ENCODE data around the gene ASIC4. TPM values are rescaled to one million over a fixed set of nuclear protein-coding genes. Genes with fewer than 3 reads are reported as not detected.
A peak's percentile ranks its signal among the peaks of the same experiment; 100 is the strongest.

ASIC4 gene
- total and polyA plus RNA-seq, 2 of the 8 experiments (the other 6 are each of a cell fraction or from before 2014, with no cell fraction given): 0.12 to 0.22 TPM

- no peak overlapping the region for H2AFZ ChIP-seq (ENCODE audit: low read length)
- WGBS, 2 experiments (ENCODE audit: extremely low coverage in 1 of 2, insufficient coverage in 1 of 2, insufficient read length in 1 of 2, insufficient replicate concordance in 2 of 2, low coverage in 1 of 2, low lambda C conversion rate in 2 of 2, missing lambda C conversion rate in 1 of 2): 14% methylated on average over 8 of the region's 8 CpGs; no CpG with 5 or more reads in 1 of the 2 experiments
- H3K4me3 ChIP-seq (ENCODE audit: extremely low read depth in 1 of 4, insufficient read depth in 2 of 4, low read depth in 3 of 4, low read length in 4 of 4): peak overlapping the region in 1 of 4 experiments; percentile 11; a peak in 3 of 8 replicates
- H4K91ac ChIP-seq (replicated peaks; ENCODE audit: insufficient read length, low read length): peak overlapping the region; percentile 62
- no peaks in the 10 kb centered on the region for H3K79me2 ChIP-seq (ENCODE audit: control insufficient read depth in 1 of 2, insufficient read depth in 2 of 2, low read length in 2 of 2)
- H3K4me2 ChIP-seq (ENCODE audit: insufficient read depth in 1 of 2, low read depth in 2 of 2, low read length in 2 of 2): peak overlapping the region; percentile 37 to 54
- peak overlapping the region; percentile 7; the same call in 1 of the 2 replicates for H2AK5ac ChIP-seq (ENCODE audit: low read depth, low read length)
- no peaks in the 10 kb centered on the region for H4K20me1 ChIP-seq (replicated peaks in 1 of 2; ENCODE audit: control insufficient read depth in 1 of 2, insufficient read depth in 2 of 2, low read length in 2 of 2)
- ChIA-PET POLR2A (ENCODE audit: partially characterized antibody) (interaction anchor here (0.7 to 19.9 kb wide), 20 partner anchors 9 to 108 kb away, joined by 3 to 216 read pairs (median 4); partner anchors contain the start of genes ASIC4 and GMPPA), CTCF (ENCODE audit: partially characterized antibody) (interaction anchor here (0.9 to 113.1 kb wide), 6 partner anchors 3 to 156 kb away, joined by 3 to 7248 read pairs (median 40); partner anchors contain the start of genes ASIC4, CHPF, DES and GMPPA)
- H3K4ac ChIP-seq (replicated peaks; ENCODE audit: insufficient read length, low read depth, low read length): peak overlapping the region; percentile 64
- no peak overlapping the region for H3K14ac ChIP-seq (ENCODE audit: insufficient read length)
- peaks cover 6 to 39% (median 29%) of the 10 kb centered on the region in 4 experiments for H3K4me1 ChIP-seq (replicated peaks in 1 of 4; ENCODE audit: control insufficient read depth in 3 of 4, insufficient read depth in 4 of 4, low read length in 3 of 4)
- no peak overlapping the region for H3K23ac ChIP-seq (ENCODE audit: insufficient read length)
- H3K9me3 ChIP-seq (ENCODE audit: insufficient read depth in 2 of 2, low read depth in 1 of 2, low read length in 1 of 2): no peaks in the 10 kb centered on the region
- no peak overlapping the region for H3K56ac ChIP-seq (replicated peaks; ENCODE audit: insufficient read length, low read depth, low read length)
- H3K18ac ChIP-seq (ENCODE audit: extremely low read depth, low read length): peak overlapping the region; percentile 95
- peak overlapping the region; percentile 32 for H4K5ac ChIP-seq (ENCODE audit: insufficient read length, low read depth, low read length)
- no peaks in the 10 kb centered on the region; a peak in 1 of 8 replicates for H3K36me3 ChIP-seq (ENCODE audit: control insufficient read depth in 2 of 4, insufficient read depth in 4 of 4, low read length in 3 of 4)
- H3K27ac ChIP-seq (ENCODE audit: low read depth, low read length): no peak overlapping the region
- no peaks in the 10 kb centered on the region for H3K79me1 ChIP-seq (ENCODE audit: low read depth, low read length)
- DNase-seq (ENCODE audit: low read depth in 1 of 2, low spot score in 2 of 2) (no peak), FAIRE-seq (no peak)
- no peak overlapping the region for H2BK20ac ChIP-seq (ENCODE audit: low read length)
- H2BK15ac ChIP-seq (ENCODE audit: low read length): no peak overlapping the region
- peaks cover 8% of the 10 kb centered on the region; the same call in 1 of the 2 replicates for H3K23me2 ChIP-seq (ENCODE audit: low read depth, low read length)
- peak overlapping the region; percentile 85; the same call in 1 of the 2 replicates for H2BK12ac ChIP-seq (ENCODE audit: low read depth, low read length)
- peaks cover 20 to 49% (median 36%) of the 10 kb centered on the region in 4 experiments for H3K27me3 ChIP-seq (replicated peaks in 1 of 4; ENCODE audit: control insufficient read depth in 3 of 4, extremely low read depth in 1 of 4, insufficient read depth in 3 of 4, low read length in 3 of 4)
- H3K9ac ChIP-seq (replicated peaks in 1 of 4; ENCODE audit: extremely low read depth in 1 of 4, low read depth in 3 of 4, low read length in 3 of 4): no peak overlapping the region
- peak overlapping the region; percentile 72; the same call in 1 of the 2 replicates for H2BK5ac ChIP-seq (ENCODE audit: low read depth, low read length)
- H2BK120ac ChIP-seq (replicated peaks; ENCODE audit: low read depth, low read length): peak overlapping the region; percentile 59
- H4K8ac ChIP-seq (ENCODE audit: extremely low read depth, insufficient read depth, low read length): no peak overlapping the region
- TF ChIP-seq BCL11A (IDR thresholded peaks at IDR 0.05; ENCODE audit: low read depth in 2 of 2, low read length in 2 of 2): no peak
- TF ChIP-seq RBBP5 (IDR thresholded peaks at IDR 0.05; ENCODE audit: borderline replicate concordance, low read depth, low read length): no peak
- no peak for TF ChIP-seq TAF1 (IDR thresholded peaks at IDR 0.05; ENCODE audit: low read depth, low read length)
- no peak for TF ChIP-seq EZH2 (IDR thresholded peaks at IDR 0.05; ENCODE audit: low read depth, low read length, severe bottlenecking)
- TF ChIP-seq CHD2 (IDR thresholded peaks at IDR 0.05; ENCODE audit: low read length): no peak
- TF ChIP-seq EGR1 (IDR thresholded peaks at IDR 0.05; ENCODE audit: borderline replicate concordance, low read depth, low read length): no peak
- TF ChIP-seq SUZ12 (IDR thresholded peaks at IDR 0.05; ENCODE audit: low read length): no peak
- no peak for TF ChIP-seq SIRT6 (IDR thresholded peaks at IDR 0.05; ENCODE audit: low read length)
- TF ChIP-seq NRF1 (IDR thresholded peaks at IDR 0.05; ENCODE audit: low read depth, low read length): no peak
- no peak for TF ChIP-seq YY1 (IDR thresholded peaks at IDR 0.05; ENCODE audit: low read depth, low read length)
- TF ChIP-seq ATF3 (IDR thresholded peaks at IDR 0.05; ENCODE audit: insufficient read depth, low read depth, low read length): no peak
- no peak for TF ChIP-seq FOSL1 (IDR thresholded peaks at IDR 0.05; ENCODE audit: insufficient read depth, low read depth, low read length)
- no peak for TF ChIP-seq GTF2F1 (IDR thresholded peaks at IDR 0.05; ENCODE audit: borderline replicate concordance, low read depth, low read length)
These were observed 27.8 kb upstream of the ASIC4 start for GRCh38 chr2:219486380-219486959.
